ENCODE data around the gene TNFRSF18.

The TNFRSF18 gene

GRCh38 chr1:1222575-1223225, 16.3 kb upstream of the TNFRSF18 start:
- TF ChIP-seq EZH2phosphoT487 (IDR thresholded peaks at IDR 0.05; ENCODE audit: borderline replicate concordance, low read length) (no peak), CTCF (IDR thresholded peaks at IDR 0.05; ENCODE audit: low read depth, low read length, poor library complexity, severe bottlenecking) (no peak)
- Histone ChIP-seq H3K36me3 (ENCODE audit: control insufficient read depth, low read length) (peaks cover 74% of the 10 kb centered on the region), H3K4me3 (ENCODE audit: low read length) (no peak overlapping the region), H3K79me2 (ENCODE audit: control insufficient read depth, low read length) (peaks cover 34% of the 10 kb centered on the region), H3K27ac (ENCODE audit: low read depth, low read length) (no peak overlapping the region), H3K9me3 (ENCODE audit: control insufficient read depth, insufficient read depth, low read length) (no peaks in the 10 kb centered on the region), H3K9me2 (replicated peaks; ENCODE audit: control insufficient read depth, low read length) (no peaks in the 10 kb centered on the region), H3K27me3 (ENCODE audit: control insufficient read depth, low read length) (no peaks in the 10 kb centered on the region), H4K20me1 (ENCODE audit: control insufficient read depth, insufficient read depth, low read depth, low read length) (no peaks in the 10 kb centered on the region), H3K4me1 (ENCODE audit: control insufficient read depth, low read length) (no peaks in the 10 kb centered on the region), H3F3A (ENCODE audit: control insufficient read depth, insufficient read depth) (no peaks in the 10 kb centered on the region), H3K4me2 (ENCODE audit: low read length) (no peak overlapping the region)

GRCh38 chr1:1221887-1222574, 15.6 kb upstream of the TNFRSF18 start:
- H3K27ac ChIP-seq (ENCODE audit: low read depth, low read length) = no peak overlapping the region
- peaks cover 70% of the 10 kb centered on the region for H3K36me3 ChIP-seq (ENCODE audit: control insufficient read depth, low read length)
- no peaks in the 10 kb centered on the region for H4K20me1 ChIP-seq (ENCODE audit: control insufficient read depth, insufficient read depth, low read depth, low read length)
- H3K4me2 ChIP-seq (ENCODE audit: low read length) = no peak overlapping the region
- peaks cover 28% of the 10 kb centered on the region for H3K79me2 ChIP-seq (ENCODE audit: control insufficient read depth, low read length)
- H3F3A ChIP-seq (ENCODE audit: control insufficient read depth, insufficient read depth) = no peaks in the 10 kb centered on the region
- TF ChIP-seq CTCF (IDR thresholded peaks at IDR 0.05; ENCODE audit: low read depth, low read length, poor library complexity, severe bottlenecking) (no peak), EZH2phosphoT487 (IDR thresholded peaks at IDR 0.05; ENCODE audit: borderline replicate concordance, low read length) (no peak)
- no peaks in the 10 kb centered on the region for H3K9me3 ChIP-seq (ENCODE audit: control insufficient read depth, insufficient read depth, low read length)
- H3K27me3 ChIP-seq (ENCODE audit: control insufficient read depth, low read length) = no peaks in the 10 kb centered on the region
- no peak overlapping the region for H3K4me3 ChIP-seq (ENCODE audit: low read length)
- no peaks in the 10 kb centered on the region for H3K9me2 ChIP-seq (replicated peaks; ENCODE audit: control insufficient read depth, low read length)
- no peaks in the 10 kb centered on the region for H3K4me1 ChIP-seq (ENCODE audit: control insufficient read depth, low read length)

- Histone ChIP-seq H3K36me3 (ENCODE audit: control insufficient read depth, low read length) (peaks cover 56% of the 10 kb centered on the region), H4K20me1 (ENCODE audit: control insufficient read depth, insufficient read depth, low read depth, low read length) (no peaks in the 10 kb centered on the region), H3K27me3 (ENCODE audit: control insufficient read depth, low read length) (no peaks in the 10 kb centered on the region), H3F3A (ENCODE audit: control insufficient read depth, insufficient read depth) (no peaks in the 10 kb centered on the region), H3K4me2 (ENCODE audit: low read length) (no peak overlapping the region), H3K9me2 (replicated peaks; ENCODE audit: control insufficient read depth, low read length) (no peaks in the 10 kb centered on the region), H3K4me1 (ENCODE audit: control insufficient read depth, low read length) (peaks cover 3% of the 10 kb centered on the region), H3K79me2 (ENCODE audit: control insufficient read depth, low read length) (peaks cover 10% of the 10 kb centered on the region), H3K27ac (ENCODE audit: low read depth, low read length) (no peak overlapping the region), H3K9me3 (ENCODE audit: control insufficient read depth, insufficient read depth, low read length) (no peaks in the 10 kb centered on the region), H3K4me3 (ENCODE audit: low read length) (no peak overlapping the region)
- TF ChIP-seq EZH2phosphoT487 (IDR thresholded peaks at IDR 0.05; ENCODE audit: borderline replicate concordance, low read length) = no peak
These were observed 13.8 kb upstream of the TNFRSF18 start for GRCh38 chr1:1220197-1220596.

- Histone ChIP-seq H3K9me3 (ENCODE audit: control insufficient read depth, insufficient read depth, low read length) (no peaks in the 10 kb centered on the region), H3K4me1 (ENCODE audit: control insufficient read depth, low read length) (peaks cover 10% of the 10 kb centered on the region), H3F3A (ENCODE audit: control insufficient read depth, insufficient read depth) (no peaks in the 10 kb centered on the region), H3K4me2 (ENCODE audit: low read length) (no peak overlapping the region), H3K9me2 (replicated peaks; ENCODE audit: control insufficient read depth, low read length) (no peaks in the 10 kb centered on the region), H3K4me3 (ENCODE audit: low read length) (no peak overlapping the region), H4K20me1 (ENCODE audit: control insufficient read depth, insufficient read depth, low read depth, low read length) (no peaks in the 10 kb centered on the region), H3K27me3 (ENCODE audit: control insufficient read depth, low read length) (no peaks in the 10 kb centered on the region), H3K36me3 (ENCODE audit: control insufficient read depth, low read length) (peaks cover 49% of the 10 kb centered on the region), H3K79me2 (ENCODE audit: control insufficient read depth, low read length) (0 out of 2 replicates have a peak, but pooled peaks cover 3% of the 10 kb centered on the region), H3K27ac (ENCODE audit: low read depth, low read length) (no peak overlapping the region)
- TF ChIP-seq CTCF (IDR thresholded peaks at IDR 0.05; ENCODE audit: low read depth, low read length, poor library complexity, severe bottlenecking) (no peak), EZH2phosphoT487 (IDR thresholded peaks at IDR 0.05; ENCODE audit: borderline replicate concordance, low read length) (no peak)
These were observed 12.9 kb upstream of the TNFRSF18 start for GRCh38 chr1:1219341-1219740.

Data from DOHH2 (cell line).